Measurements from ENCODE around the gene F9.
"Not testable (repeated sequence)": the region's sequence is repeated elsewhere in the genome, so short reads cannot be mapped to it uniquely, and the experiment has no call there.

Gene F9

DNA sequence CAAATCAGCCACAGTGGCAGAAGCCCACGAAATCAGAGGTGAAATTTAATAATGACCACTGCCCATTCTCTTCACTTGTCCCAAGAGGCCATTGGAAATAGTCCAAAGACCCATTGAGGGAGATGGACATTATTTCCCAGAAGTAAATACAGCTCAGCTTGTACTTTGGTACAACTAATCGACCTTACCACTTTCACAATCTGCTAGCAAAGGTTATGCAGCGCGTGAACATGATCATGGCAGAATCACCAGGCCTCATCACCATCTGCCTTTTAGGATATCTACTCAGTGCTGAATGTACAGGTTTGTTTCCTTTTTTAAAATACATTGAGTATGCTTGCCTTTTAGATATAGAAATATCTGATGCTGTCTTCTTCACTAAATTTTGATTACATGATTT, at the start of gene F9:
TSS of gene F9 (plus strand) at position 190 of the 400 bp plus-strand sequence. CDS start at position 216, 26 bp downstream.
- Histone ChIP-seq H3K4me1 (ENCODE audit: control insufficient read depth, insufficient read depth, low read length) (no peaks in the 10 kb centered on the region), H3K9ac (ENCODE audit: low read depth, low read length) (no peak within 1 kb of the TSS), H3K4me3 (ENCODE audit: low read depth, low read length) (no peak within 1 kb of the TSS), H3K27me3 (ENCODE audit: control insufficient read depth, insufficient read depth, low read length) (no peaks in the 10 kb centered on the region), H3K36me3 (ENCODE audit: control insufficient read depth, insufficient read depth, low read length) (no peaks in the 10 kb centered on the region), H3K9me3 (ENCODE audit: control insufficient read depth, insufficient read depth, low read length) (no peaks in the 10 kb centered on the region)

DNA sequence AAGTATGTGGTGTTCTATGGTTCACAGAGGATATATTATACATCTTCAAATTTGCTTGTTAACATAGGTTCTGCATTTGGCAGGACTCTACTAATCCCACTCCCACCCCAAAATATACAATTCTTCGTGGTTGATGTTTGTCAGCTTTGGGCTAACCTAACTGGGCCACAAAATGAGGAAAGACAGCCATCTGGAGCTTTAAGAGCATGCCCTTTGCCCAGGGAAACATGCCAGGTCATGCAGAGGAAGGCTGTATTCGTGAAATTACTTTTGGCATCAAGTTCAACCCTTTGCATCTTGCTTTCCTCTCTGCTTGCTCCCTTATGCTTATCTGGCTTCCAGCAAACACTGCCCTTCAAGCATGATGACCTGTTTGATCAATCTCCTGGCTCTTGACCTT, 46.8 kb upstream of the F9 start:
- no peaks in the 10 kb centered on the region for H3K4me1 ChIP-seq (ENCODE audit: control insufficient read depth, insufficient read depth, low read length)
- H3K36me3 ChIP-seq (ENCODE audit: control insufficient read depth, insufficient read depth, low read length), result no peaks in the 10 kb centered on the region
- no peaks in the 10 kb centered on the region for H3K27me3 ChIP-seq (ENCODE audit: control insufficient read depth, insufficient read depth, low read length)
- H3K9ac ChIP-seq (ENCODE audit: low read depth, low read length), result no peak overlapping the region
- no peak overlapping the region for H3K4me3 ChIP-seq (ENCODE audit: low read depth, low read length)
- H3K9me3 ChIP-seq (ENCODE audit: control insufficient read depth, insufficient read depth, low read length), result no peaks in the 10 kb centered on the region

DNA sequence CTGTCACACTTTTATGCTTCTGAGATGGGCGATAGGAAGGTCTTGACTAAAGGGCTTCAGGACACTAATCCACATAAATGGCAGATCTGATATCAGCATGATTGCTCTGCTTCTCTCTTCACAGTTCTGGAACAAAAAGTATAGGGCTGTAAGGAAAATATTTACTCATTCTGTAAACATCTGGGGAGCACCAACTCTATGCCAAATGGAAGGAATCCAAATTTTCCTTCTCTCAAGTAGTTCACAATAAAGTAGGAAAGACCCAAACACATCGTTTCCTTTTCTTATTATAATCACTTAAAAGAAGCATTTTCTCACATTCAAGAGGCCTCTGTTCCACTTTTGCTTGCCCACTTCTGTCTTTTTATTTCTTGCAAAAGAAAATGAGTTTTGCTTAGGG, 45.9 kb upstream of the F9 start:
- H3K4me3 ChIP-seq (ENCODE audit: low read depth, low read length), result no peak overlapping the region
- no peaks in the 10 kb centered on the region for H3K9me3 ChIP-seq (ENCODE audit: control insufficient read depth, insufficient read depth, low read length)
- H3K27me3 ChIP-seq (ENCODE audit: control insufficient read depth, insufficient read depth, low read length), result no peaks in the 10 kb centered on the region
- H3K4me1 ChIP-seq (ENCODE audit: control insufficient read depth, insufficient read depth, low read length), result no peaks in the 10 kb centered on the region
- H3K9ac ChIP-seq (ENCODE audit: low read depth, low read length), result no peak overlapping the region
- H3K36me3 ChIP-seq (ENCODE audit: control insufficient read depth, insufficient read depth, low read length), result no peaks in the 10 kb centered on the region

DNA sequence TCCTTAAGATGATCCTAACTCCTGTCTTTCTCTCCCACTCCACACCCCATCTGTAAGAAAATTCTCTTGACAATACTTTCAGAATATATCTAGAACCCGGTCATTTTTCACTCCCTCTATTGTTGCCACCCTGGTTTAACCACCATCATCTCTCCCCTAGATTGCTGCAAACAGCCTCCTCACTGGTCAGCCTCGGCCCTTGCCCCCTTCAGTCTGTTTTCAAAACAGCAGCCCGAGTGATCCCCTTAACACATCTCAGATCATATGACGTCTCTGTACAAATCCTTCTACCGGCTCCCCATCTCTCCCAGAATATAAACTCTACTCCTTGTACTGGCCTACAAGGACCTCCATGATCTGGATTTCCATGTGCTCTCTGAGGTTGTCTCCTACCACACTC, 35.2 kb upstream of the F9 start:
- Histone ChIP-seq H3K9ac (ENCODE audit: low read depth, low read length) (no peak overlapping the region), H3K27me3 (ENCODE audit: control insufficient read depth, insufficient read depth, low read length) (no peaks in the 10 kb centered on the region), H3K4me1 (ENCODE audit: control insufficient read depth, insufficient read depth, low read length) (no peaks in the 10 kb centered on the region), H3K36me3 (ENCODE audit: control insufficient read depth, insufficient read depth, low read length) (no peaks in the 10 kb centered on the region), H3K9me3 (ENCODE audit: control insufficient read depth, insufficient read depth, low read length) (no peaks in the 10 kb centered on the region), H3K4me3 (ENCODE audit: low read depth, low read length) (no peak overlapping the region)

DNA sequence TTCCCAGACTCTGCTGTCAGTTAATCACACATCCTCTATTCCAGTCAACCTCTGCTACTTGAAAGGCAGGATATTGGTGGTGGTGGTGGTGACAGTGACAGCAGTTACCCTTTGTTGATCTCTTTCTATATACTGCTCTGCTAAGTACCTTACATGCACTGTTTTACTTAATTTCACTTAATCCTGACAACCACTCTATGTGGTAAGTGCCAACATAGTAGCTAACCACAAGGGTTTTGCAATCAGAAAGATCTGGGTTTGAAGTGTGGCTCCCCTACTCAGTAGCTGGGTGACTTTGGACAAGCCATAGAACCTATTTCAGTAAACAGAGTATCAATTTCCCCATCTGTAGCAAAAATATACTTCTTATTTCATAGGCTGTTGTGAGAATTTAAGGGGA, 24.2 kb upstream of the F9 start:
- Histone ChIP-seq H3K4me3 (ENCODE audit: low read depth, low read length) (no peak overlapping the region), H3K27me3 (ENCODE audit: control insufficient read depth, insufficient read depth, low read length) (no peaks in the 10 kb centered on the region), H3K36me3 (ENCODE audit: control insufficient read depth, insufficient read depth, low read length) (no peaks in the 10 kb centered on the region), H3K9me3 (ENCODE audit: control insufficient read depth, insufficient read depth, low read length) (no peaks in the 10 kb centered on the region), H3K4me1 (ENCODE audit: control insufficient read depth, insufficient read depth, low read length) (no peaks in the 10 kb centered on the region), H3K9ac (ENCODE audit: low read depth, low read length) (no peak overlapping the region)

DNA sequence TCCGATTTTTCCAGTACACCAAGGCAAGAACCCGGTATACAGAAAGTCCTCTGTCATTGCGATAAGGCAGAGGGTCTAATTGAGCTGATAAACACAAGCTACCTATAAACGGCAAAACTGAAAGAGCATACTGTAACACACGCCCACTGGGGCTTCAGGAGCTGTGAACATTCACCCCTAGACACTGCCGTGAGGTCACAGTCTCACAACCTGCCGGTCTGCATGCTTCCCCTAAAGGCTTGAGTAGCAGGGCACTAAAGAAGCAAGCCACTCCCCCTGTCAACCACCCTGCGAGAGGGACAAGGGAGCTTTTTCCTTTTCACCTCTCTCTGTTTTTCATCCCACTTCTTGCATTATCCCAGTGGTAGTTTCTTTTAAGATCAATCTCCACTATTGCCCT, 22.4 kb upstream of the F9 start:
- Histone ChIP-seq H3K9ac (ENCODE audit: low read depth, low read length) (no peak overlapping the region), H3K4me1 (ENCODE audit: control insufficient read depth, insufficient read depth, low read length) (no peaks in the 10 kb centered on the region), H3K4me3 (ENCODE audit: low read depth, low read length) (no peak overlapping the region), H3K36me3 (ENCODE audit: control insufficient read depth, insufficient read depth, low read length) (no peaks in the 10 kb centered on the region), H3K27me3 (ENCODE audit: control insufficient read depth, insufficient read depth, low read length) (no peaks in the 10 kb centered on the region), H3K9me3 (ENCODE audit: control insufficient read depth, insufficient read depth, low read length) (no peaks in the 10 kb centered on the region)

DNA sequence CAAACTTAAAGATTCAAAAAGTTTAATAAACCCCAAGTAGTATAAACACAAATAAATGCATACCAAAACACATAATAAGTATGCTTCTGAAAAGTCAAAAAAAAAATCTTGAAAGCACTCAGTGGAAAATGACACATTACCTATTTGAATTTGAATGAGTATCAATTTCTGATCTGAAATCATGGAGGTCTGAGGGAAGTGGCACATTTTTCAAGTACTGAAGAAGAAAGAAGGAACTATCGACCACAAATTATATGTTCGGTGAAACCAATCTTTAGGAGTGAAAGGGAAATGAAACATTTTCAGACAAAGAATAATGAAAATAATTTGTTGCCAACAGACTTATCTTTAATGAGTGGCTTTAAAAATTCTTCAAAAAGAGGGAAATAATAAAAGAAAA, 12.1 kb upstream of the F9 start:
- H3K9me3 ChIP-seq (ENCODE audit: control insufficient read depth, insufficient read depth, low read length), result no peaks in the 10 kb centered on the region
- H3K27me3 ChIP-seq (ENCODE audit: control insufficient read depth, insufficient read depth, low read length), result no peaks in the 10 kb centered on the region
- H3K9ac ChIP-seq (ENCODE audit: low read depth, low read length), result no peak overlapping the region

DNA sequence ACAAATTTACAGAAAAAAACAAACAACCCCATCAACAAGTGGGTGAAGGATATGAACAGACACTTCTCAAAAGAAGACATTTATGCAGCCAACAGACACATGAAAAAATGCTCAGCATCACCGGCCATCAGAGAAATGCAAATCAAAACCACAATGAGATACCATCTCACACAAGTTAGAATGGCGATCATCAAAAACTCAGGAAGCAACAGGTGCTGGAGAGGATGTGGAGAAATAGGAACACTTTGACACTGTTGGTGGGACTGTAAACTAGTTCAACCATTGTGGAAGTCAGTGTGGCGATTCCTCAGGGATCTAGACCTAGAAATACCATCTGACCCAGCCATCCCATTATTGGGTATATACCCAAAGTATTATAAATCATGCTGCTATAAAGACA, 1.7 kb upstream of the F9 start:
- H3K4me3 ChIP-seq (ENCODE audit: low read depth, low read length); H3K27me3 ChIP-seq (ENCODE audit: control insufficient read depth, insufficient read depth, low read length); H3K9ac ChIP-seq (ENCODE audit: low read depth, low read length); H3K36me3 ChIP-seq (ENCODE audit: control insufficient read depth, insufficient read depth, low read length); H3K4me1 ChIP-seq (ENCODE audit: control insufficient read depth, insufficient read depth, low read length); H3K9me3 ChIP-seq (ENCODE audit: control insufficient read depth, insufficient read depth, low read length): not testable (repeated sequence)

More for the DNA sequence above, 12.1 kb upstream of the F9 start:
- H3K36me3 ChIP-seq (ENCODE audit: control insufficient read depth, insufficient read depth, low read length), result no peaks in the 10 kb centered on the region
- no peaks in the 10 kb centered on the region for H3K4me1 ChIP-seq (ENCODE audit: control insufficient read depth, insufficient read depth, low read length)
- H3K4me3 ChIP-seq (ENCODE audit: low read depth, low read length), result no peak overlapping the region

DNA sequence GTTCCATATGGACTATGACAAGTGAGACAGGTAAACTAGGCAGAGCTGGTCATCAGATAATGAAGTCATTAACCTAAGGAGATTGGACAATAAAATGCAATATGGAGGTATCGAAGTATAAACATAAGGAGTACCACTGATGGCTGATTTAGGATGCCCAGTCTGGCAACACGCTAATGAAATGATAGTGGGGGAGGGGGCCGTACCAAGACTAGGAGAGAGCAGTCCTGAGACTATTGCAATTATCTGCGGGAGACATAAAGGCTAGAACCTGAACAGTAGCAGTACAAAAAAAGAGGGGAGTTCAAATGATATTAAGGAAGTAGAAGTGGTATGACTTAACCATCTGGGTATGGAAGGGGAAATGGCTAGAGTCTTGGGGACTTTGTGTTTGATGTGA, 2.3 kb downstream of the F9 start:
- H3K4me1 ChIP-seq (ENCODE audit: control insufficient read depth, insufficient read depth, low read length), result no peaks in the 10 kb centered on the region
- H3K27me3 ChIP-seq (ENCODE audit: control insufficient read depth, insufficient read depth, low read length), result no peaks in the 10 kb centered on the region

DNA sequence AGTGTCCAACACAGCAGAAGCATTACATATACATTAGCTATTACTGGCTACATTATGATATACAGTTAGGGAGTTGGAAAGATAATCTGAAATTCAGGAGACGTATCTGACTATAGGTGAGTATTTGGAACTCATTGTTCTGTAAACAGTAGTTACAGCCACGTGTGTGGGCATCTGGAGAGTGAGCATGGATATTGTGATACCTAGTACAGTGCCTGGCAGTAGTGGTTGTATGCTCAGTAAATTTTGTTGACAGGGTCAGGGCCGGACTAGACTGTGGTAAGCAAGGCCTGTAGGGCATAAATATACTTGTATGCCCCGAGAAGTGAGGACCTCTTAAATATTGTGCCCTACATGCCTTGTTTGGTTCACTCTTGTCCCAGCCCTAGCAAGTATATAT, 2.9 kb downstream of the F9 start:
- Histone ChIP-seq H3K4me1 (ENCODE audit: control insufficient read depth, insufficient read depth, low read length) (no peaks in the 10 kb centered on the region), H3K9me3 (ENCODE audit: control insufficient read depth, insufficient read depth, low read length) (no peaks in the 10 kb centered on the region), H3K27me3 (ENCODE audit: control insufficient read depth, insufficient read depth, low read length) (no peaks in the 10 kb centered on the region), H3K4me3 (ENCODE audit: low read depth, low read length) (no peak overlapping the region), H3K9ac (ENCODE audit: low read depth, low read length) (no peak overlapping the region), H3K36me3 (ENCODE audit: control insufficient read depth, insufficient read depth, low read length) (no peaks in the 10 kb centered on the region)

More for the DNA sequence above, 2.3 kb downstream of the F9 start:
- H3K9ac ChIP-seq (ENCODE audit: low read depth, low read length), result no peak overlapping the region
- no peak overlapping the region for H3K4me3 ChIP-seq (ENCODE audit: low read depth, low read length)
- no peaks in the 10 kb centered on the region for H3K9me3 ChIP-seq (ENCODE audit: control insufficient read depth, insufficient read depth, low read length)
- H3K36me3 ChIP-seq (ENCODE audit: control insufficient read depth, insufficient read depth, low read length), result no peaks in the 10 kb centered on the region

DNA sequence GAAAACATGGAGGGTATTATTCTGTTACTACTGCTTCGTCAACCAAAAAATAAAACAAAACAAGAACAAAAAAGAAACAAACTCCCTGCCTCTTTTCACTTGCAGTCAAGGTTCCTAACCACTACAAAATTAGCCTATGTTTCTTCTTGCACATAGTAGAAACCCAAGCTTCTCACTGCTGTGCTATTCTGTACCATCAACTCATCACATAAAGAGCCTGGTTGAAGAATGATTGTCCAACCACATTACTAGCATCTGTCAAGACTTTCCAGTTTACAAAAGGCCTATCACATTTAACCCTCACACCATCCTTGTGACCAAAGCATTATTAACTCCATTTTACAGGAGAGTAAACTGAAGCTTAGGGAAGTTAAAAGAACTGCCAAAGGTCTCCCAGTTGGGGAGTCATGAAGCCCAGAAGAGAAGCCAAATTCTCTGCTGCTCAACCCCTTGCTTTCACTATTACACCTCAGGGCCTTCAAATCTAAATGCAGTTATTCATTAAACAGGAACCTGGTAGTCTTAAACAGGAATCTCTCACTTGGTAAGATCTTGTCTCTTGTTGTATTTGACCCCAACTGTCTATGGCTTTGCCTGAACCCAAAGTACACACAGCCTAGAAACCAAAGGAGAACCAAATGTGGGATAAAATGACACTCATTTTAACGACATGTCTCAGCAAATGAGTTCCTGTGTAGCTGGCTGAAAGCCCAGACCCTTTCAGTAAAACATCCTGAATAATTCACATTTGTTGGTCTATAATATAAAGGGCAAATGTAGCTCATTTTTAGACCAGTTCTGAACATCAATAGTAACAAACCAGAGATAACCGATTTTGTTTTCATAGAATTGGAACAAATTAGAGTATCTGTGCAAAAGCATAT, 8.6 kb downstream of the F9 start:
- Histone ChIP-seq H3K4me1 (ENCODE audit: control insufficient read depth, insufficient read depth, low read length) (no peaks in the 10 kb centered on the region), H3K4me3 (ENCODE audit: low read depth, low read length) (no peak overlapping the region), H3K9ac (ENCODE audit: low read depth, low read length) (no peak overlapping the region), H3K27me3 (ENCODE audit: control insufficient read depth, insufficient read depth, low read length) (no peaks in the 10 kb centered on the region), H3K9me3 (ENCODE audit: control insufficient read depth, insufficient read depth, low read length) (no peaks in the 10 kb centered on the region), H3K36me3 (ENCODE audit: control insufficient read depth, insufficient read depth, low read length) (no peaks in the 10 kb centered on the region)

DNA sequence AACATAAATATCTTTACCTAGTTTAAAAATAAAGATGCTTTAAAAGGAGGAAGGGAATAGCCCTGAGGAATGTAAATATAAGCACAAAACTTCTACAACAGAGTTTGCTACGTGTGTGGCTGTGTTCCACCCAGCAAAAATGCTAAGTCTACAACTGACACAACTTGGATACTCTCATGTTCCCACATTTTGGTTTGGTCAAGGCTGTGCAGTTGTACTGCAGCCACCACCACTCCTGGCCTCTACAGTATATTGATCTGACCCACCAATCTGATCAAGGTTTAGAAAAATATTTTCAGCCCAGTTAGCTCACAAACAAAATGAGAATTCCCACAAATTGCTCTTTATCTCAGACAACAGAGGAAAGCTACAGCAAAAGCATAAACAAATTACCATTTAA, 12.1 kb downstream of the F9 start:
- Histone ChIP-seq H3K36me3 (ENCODE audit: control insufficient read depth, insufficient read depth, low read length) (no peaks in the 10 kb centered on the region), H3K27me3 (ENCODE audit: control insufficient read depth, insufficient read depth, low read length) (no peaks in the 10 kb centered on the region), H3K4me3 (ENCODE audit: low read depth, low read length) (no peak overlapping the region), H3K9ac (ENCODE audit: low read depth, low read length) (no peak overlapping the region), H3K4me1 (ENCODE audit: control insufficient read depth, insufficient read depth, low read length) (no peaks in the 10 kb centered on the region), H3K9me3 (ENCODE audit: control insufficient read depth, insufficient read depth, low read length) (no peaks in the 10 kb centered on the region)
